GM18508 (cell line): ENCODE measurements around the gene HNRNPUL1.
"Not testable (repeated sequence)": the region's sequence is repeated elsewhere in the genome, so short reads cannot be mapped to it uniquely, and the experiment has no call there.

Experiments
- ATAC-seq: cut with Tn5 transposase; IDR thresholded peaks from one replicate; pipeline ENCODE4 v1.9.1; 2021; ENCODE audit warnings: moderate number of reproducible peaks; ENCODE audit not compliant: insufficient read depth, unreplicated experiment

Gene HNRNPUL1

DNA sequence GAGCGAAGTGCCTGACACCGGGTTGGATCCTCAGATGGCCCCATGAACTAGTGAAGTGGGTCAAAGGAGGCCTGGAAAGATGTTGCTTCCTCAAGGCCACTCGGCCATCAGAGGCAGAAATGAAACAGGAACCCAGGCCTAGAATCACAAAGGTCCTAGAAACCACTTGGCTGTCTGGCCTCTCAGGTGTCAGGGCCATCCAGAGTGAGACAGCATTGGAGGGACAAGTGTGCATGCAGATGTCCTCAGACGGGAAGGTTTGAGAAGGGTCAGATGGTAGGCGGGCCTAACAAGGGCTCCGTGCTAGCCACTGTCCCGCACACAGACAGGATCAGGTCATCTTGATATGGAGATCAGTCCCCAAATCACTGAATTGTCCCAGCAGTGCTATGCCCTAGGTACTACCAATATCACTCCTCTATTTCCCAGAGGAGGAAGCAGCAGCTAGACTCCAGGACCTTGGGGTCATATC lies 60.1 kb downstream of the HNRNPUL1 start:
- no peak for ATAC-seq

GRCh38 chr19:41324921-41325639 lies 60.9 kb downstream of the HNRNPUL1 start:
- ATAC-seq = no peak

DNA sequence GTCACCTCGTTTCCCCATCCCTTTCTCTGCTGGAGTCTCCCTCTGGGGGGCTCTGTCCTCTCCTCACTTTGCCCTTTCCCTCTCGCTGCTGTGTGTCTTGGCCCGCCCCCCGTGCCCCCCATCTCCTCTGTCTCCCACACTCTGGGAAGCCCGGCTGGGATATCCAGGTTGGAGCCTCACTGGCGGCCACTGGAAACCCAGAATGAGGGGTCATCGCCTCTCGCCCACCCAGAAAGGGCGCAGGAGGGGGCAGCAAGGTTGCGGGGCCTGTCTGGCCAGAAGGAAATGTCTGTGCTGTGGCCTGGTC lies 61.4 kb downstream of the HNRNPUL1 start:
- no peak for ATAC-seq

DNA sequence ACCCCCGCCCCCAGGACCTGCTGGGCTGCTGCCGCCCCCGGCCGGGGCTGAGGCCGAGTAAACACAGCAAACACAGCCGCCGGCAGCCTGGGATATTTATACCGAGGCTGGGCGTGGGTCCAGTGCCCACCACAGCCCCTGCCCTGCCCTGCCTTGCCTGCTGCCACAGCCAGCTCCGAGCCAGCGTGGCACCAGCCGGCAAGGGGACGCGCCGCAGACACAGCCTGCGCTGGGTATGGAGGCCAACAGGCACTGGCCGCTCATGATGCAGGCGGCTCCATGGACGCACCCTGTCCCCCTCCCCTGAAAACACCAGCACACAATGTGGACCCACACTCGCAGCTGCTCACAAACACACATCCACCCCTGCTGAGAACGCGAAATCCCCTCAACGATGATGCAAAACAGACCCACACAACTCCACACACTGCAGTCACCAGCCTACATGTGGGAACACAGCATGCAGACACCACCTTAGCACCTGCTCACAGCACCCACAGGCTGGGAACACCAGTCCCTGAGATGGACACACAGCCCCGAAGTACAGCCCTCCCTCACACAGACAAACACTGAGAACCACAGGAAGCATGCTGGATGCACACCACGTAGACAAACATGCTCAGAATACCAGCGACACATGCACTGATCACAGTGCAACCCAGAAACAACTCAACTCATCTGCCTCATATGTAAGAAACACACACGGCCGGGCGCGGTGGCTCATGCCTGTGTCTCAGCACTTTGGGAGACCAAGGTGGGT lies 62.0 kb downstream of the HNRNPUL1 start:
- ATAC-seq = no peak

DNA sequence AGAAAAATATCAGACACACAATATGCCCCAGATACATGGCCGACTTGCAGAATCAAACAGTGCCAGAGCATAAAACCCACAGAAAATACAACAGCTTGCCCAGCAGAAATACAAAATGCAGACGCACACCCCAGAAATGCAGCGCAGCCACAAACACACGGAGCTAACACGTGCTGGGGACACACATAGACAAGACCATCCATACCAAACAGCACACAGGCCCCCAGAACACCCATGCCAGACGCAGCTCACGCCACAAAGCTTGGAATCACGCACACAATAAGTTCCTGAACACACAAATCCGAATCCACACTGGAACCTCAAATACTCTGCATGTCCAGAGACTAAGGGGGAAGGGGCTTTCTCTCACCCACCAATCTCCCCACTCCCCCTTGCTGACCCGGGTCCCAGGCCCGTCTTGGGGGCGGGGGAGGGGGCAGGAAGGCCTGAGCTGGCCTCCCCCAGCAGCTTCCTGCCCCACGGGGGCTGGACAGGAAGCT lies 63.0 kb downstream of the HNRNPUL1 start:
- no peak for ATAC-seq

DNA sequence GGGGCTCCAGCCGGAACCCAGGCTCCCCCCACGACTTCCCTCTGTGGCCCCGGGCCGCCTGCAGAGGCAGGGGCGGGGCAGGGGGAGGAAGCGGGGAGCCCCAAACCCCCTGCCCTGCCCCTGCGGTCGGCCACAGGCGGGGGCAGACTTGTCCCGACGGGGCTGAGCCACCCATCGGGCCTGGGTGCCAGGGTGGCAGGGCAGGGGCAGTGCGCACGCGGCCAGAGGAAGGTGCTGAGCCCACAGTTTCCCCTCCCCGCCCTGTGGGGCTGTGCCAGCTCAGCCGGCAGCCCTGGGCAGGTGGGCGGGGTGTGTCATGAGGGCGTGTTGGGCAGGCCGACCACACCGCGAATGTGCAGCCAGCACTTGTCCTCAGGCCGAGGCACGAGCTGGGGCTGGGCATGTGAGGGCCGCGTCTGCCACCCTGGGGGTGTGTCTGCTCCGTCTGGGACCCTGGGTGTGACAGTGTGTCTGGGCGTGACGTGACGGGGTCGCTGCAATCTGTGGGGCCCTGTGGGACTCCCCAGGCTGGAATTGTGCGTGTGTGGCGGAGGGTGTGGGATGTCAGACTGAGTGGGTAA lies 63.5 kb downstream of the HNRNPUL1 start:
- no peak for ATAC-seq

GRCh38 chr19:41328157-41328841 lies 64.1 kb downstream of the HNRNPUL1 start:
- ATAC-seq = no peak

DNA sequence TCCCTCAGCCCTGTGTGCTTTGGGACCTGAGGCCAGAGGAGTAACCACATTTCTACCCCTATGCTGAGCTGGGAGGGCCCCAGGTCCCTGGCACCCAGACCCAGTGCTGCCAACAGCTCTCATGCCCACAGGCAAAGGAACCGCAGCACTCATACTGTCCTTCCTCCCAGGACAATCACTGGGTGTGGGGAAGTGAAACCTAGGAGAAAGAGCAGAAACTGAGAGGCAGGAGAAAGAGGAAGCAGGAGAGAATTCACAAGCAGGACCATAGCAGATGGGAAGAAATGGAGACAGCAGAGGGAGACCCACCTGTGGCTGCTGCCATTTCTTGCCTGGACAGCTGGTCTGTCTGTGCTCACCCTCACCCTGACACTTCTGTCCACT lies 64.7 kb downstream of the HNRNPUL1 start:
- no peak for ATAC-seq

DNA sequence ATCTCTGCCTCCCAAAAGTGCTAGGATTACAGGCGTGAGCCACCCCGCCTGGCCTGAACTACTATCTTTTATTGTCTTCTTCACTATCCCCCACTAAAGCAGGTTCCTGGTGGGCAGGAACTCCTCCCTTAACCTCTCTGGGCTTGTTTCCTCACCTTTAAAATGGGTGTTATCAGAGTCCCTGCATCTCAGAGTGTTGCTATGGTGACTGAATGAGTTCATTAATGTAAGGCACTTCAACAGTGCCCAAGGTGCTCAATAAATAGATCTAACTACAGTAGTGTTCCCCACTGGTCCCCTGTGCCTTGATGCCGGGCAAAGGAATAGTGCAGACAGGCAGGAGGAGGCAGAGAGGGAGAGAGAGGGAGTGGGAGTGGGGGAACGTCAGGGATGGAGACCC lies 66.3 kb downstream of the HNRNPUL1 start:
- ATAC-seq = no peak

- ATAC-seq = no peak
Observed at GRCh38 chr19:41330946-41331678, 66.9 kb downstream of the HNRNPUL1 start.

- no peak for ATAC-seq
Observed at GRCh38 chr19:41332000-41332399, 67.8 kb downstream of the HNRNPUL1 start.

DNA sequence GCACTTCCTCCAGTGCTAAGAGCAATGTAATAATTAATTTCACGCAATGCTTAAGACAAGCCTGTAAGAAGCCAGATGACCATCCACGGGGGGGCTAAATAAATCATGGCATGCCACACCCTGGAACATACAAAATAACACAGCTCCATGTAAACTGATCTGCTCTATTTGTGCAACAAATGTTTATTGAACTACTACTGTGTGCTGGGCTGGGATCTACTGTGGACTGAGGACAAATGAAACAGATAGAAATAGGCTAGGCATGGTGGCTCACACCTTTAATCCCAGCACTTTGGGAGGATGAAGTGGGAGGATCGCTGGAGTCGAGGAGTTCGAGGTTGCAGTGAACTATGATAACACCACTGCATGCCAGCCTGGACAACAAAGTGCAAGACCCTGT lies 68.3 kb downstream of the HNRNPUL1 start:
- ATAC-seq = no peak

- ATAC-seq = no peak
Observed at GRCh38 chr19:41334793-41335192, 70.6 kb downstream of the HNRNPUL1 start.

GRCh38 chr19:41335467-41335866 lies 71.3 kb downstream of the HNRNPUL1 start:
- no peak for ATAC-seq

DNA sequence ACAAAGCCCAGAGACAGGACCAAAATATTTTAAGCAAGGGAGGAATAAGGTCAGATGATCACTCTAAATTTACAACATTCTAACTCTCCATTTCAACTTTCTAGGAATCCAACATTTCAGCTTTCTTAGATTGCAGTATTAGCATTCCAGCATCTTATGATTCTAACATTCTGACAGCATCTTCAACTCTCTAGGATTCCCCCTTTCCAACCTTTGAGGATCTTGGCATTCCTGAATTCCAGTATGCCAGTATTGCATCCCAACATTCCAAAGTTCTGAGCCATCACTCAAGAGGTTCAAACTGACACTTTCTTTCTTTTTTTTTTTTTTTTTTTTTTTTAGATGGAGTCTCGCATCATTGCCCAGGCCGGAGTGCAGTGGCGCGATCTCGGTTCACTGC lies 75.8 kb downstream of the HNRNPUL1 start:
- ATAC-seq = no peak

- no peak for ATAC-seq
Observed at GRCh38 chr19:41341669-41342490, 77.7 kb downstream of the HNRNPUL1 start.

GRCh38 chr19:41344162-41344561 lies 80.0 kb downstream of the HNRNPUL1 start:
- no peak for ATAC-seq

GRCh38 chr19:41346916-41347315 lies 82.7 kb downstream of the HNRNPUL1 start:
- not testable (repeated sequence) for ATAC-seq

- no peak for ATAC-seq
Observed at GRCh38 chr19:41350735-41351338, 86.7 kb downstream of the HNRNPUL1 start.
